Mucosa of descending colon (tissue), 3 donors: ENCODE data around the gene MPZL3. TPM values are rescaled to one million over a fixed set of nuclear protein-coding genes. Genes with fewer than 3 reads are reported as not detected.

ENCODE experiments used
- ATAC-seq: fragments of 200-7000 bp; cut with Tn5 transposase; one replicate; pipeline ENCODE4 v1.9.1; 2020; ENCODE audit warnings: mild to moderate bottlenecking, moderate library complexity
- DNase-seq, 3 donors: peaks; one replicate each; pipeline ENCODE4 v3.0.0-alpha.2; 2020
- H3K36me3 ChIP-seq: fragments of 200-600 bp; one replicate; pipeline ENCODE4 v1.8.0; 2021; ENCODE audit warnings: low read depth, mild to moderate bottlenecking
- H3K4me1 ChIP-seq: fragments of 200-600 bp; one replicate; pipeline ENCODE4 v1.8.0; 2021; ENCODE audit warnings: low read depth, mild to moderate bottlenecking
- H3K4me3 ChIP-seq: fragments of 200-600 bp; one replicate; pipeline ENCODE4 v1.8.0; 2021; ENCODE audit warnings: mild to moderate bottlenecking
- H3K9me3 ChIP-seq: fragments of 200-600 bp; one replicate; pipeline ENCODE4 v1.8.0; 2021; ENCODE audit warnings: mild to moderate bottlenecking
- CTCF ChIP-seq: fragments of 200-600 bp; IDR thresholded peaks from one replicate; pipeline ENCODE4 v1.8.0; 2022; ENCODE audit warnings: antibody characterized with exemption, mild to moderate bottlenecking
- intact Hi-C, 2 donors: fragments of 100-400 bp; cut with DNase I in 1 of 2; cut with micrococcal nuclease in 1 of 2; formaldehyde crosslinking; loops; one replicate each; pipeline versions ENCODE4 v1.11.0 to v1.11.1; 2022; cut with DNase I, micrococcal nuclease
- total RNA-seq, 3 donors: library from RNA; stranded (reverse); fragmentation: NEBNext Ultra II Directional in 2 of 3; extraction: Animal tissue kit (Norgen Biotek cat#: 25700) in 2 of 3; gene quantifications; one replicate each; pipeline versions ENCODE4 v1.2.1 to v1.2.4, GENCODE V29; 2021 to 2023
- donor health status: DM: no; HTN: no; CAD: no; lungs with moderate emphysema.
- donor health status: DM: no; HTN: no; CAD: no.
- donor health status: DM: no; HTN: yes; CAD: no.

Gene MPZL3
- total RNA-seq, 3 donors from 2014 or later: 4.9 to 19.6 (median 9.0) TPM

- Histone ChIP-seq H3K9me3 (no peaks in the 10 kb centered on the region), H3K4me3 (no peak overlapping the region), H3K4me1 (peaks cover 34% of the 10 kb centered on the region), H3K36me3 (no peaks in the 10 kb centered on the region)
- TF ChIP-seq CTCF: no peak
- ATAC-seq (peak; percentile 8), DNase-seq (no peak)
- intact Hi-C loops: no loop called here
These were observed 39.9 kb downstream of the MPZL3 start for GRCh38 chr11:118212131-118212725.

- Histone ChIP-seq H3K9me3 (no peaks in the 10 kb centered on the region), H3K4me1 (peaks cover 39% of the 10 kb centered on the region), H3K36me3 (no peaks in the 10 kb centered on the region), H3K4me3 (no peak overlapping the region)
- intact Hi-C loops: no loop called here
- no peak for TF ChIP-seq CTCF
- no peak for DNase-seq
- no peak for ATAC-seq
These were observed 41.2 kb downstream of the MPZL3 start for GRCh38 chr11:118211006-118211405.

- H3K4me3 ChIP-seq: no peak overlapping the region
- DNase-seq: no peak
- TF ChIP-seq CTCF: no peak
- no peaks in the 10 kb centered on the region for H3K36me3 ChIP-seq
- no peak for ATAC-seq
- intact Hi-C loops: no loop called here
- peaks cover 37% of the 10 kb centered on the region for H3K4me1 ChIP-seq
- H3K9me3 ChIP-seq: no peaks in the 10 kb centered on the region
These were observed 41.8 kb downstream of the MPZL3 start for GRCh38 chr11:118210323-118210722.

GRCh38 chr11:118209033-118209432, 43.1 kb downstream of the MPZL3 start:
- DNase-seq (no peak), ATAC-seq (no peak)
- H3K4me3 ChIP-seq: no peak overlapping the region
- no peaks in the 10 kb centered on the region for H3K36me3 ChIP-seq
- no peak for TF ChIP-seq CTCF
- H3K4me1 ChIP-seq: peaks cover 29% of the 10 kb centered on the region
- H3K9me3 ChIP-seq: no peaks in the 10 kb centered on the region
- intact Hi-C loops: loop anchor here in 1 of 2 donors (10.0 kb wide), 1 partner anchor 76 kb away; no protein-coding TSS in a partner anchor

GRCh38 chr11:118207079-118207478, 45.1 kb downstream of the MPZL3 start:
- no peak for DNase-seq
- TF ChIP-seq CTCF: no peak
- Histone ChIP-seq H3K9me3 (no peaks in the 10 kb centered on the region), H3K4me1 (peaks cover 27% of the 10 kb centered on the region), H3K36me3 (no peaks in the 10 kb centered on the region), H3K4me3 (no peak overlapping the region)
- intact Hi-C loops: loop anchor here in 1 of 2 donors (10.0 kb wide), 1 partner anchor 78 kb away; no protein-coding TSS in a partner anchor
- no peak for ATAC-seq
